Measurements from ENCODE around the gene SHMT2. TPM values are rescaled to one million over a fixed set of nuclear protein-coding genes. Genes with fewer than 3 reads are reported as not detected.
A peak's percentile ranks its signal among the peaks of the same experiment; 100 is the strongest.

The SHMT2 gene
- total RNA-seq, 1 donor from 2014 or later, result 413 TPM

DNA sequence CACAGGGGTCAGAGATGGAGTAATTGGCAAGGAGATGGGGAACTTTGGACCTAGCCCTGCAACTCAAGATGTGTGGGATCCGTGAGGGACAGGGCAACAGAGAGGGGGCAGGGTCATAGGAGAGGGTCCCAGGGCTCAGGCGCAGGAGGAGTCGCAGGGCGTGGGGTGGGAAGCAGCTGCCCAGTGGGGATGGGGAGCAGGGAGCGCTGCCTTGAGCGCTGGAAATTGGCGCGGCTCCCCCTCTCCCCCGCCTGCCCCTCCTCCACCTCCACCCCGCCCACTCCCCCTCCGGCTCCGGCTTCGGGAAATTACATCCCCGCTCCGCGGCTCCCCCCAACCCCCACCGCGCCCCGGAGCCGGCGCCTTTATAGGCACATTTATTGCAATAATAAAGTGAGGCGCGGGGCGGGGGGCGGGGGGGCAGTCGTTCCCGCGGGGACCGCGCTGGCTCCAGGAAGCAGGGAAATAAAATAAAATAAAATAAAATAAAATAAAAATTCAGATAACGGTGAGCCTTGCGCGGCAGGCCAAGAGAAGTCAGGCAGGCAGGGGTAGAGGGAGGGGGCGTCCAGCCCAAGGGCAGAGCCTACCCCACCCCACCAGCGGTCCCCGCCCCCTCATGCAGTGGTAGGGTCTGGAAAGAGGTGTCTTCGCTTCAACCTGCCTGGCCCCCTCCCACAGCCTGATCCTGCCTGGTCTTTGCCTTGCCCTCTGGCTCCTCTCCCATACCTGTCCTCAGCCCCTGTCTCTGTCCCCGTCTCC is 9.3 kb upstream of the SHMT2 start:
- FAIRE-seq, result no peak
- H3K27me3 ChIP-seq (ENCODE audit: control insufficient read depth, insufficient read depth, low read length), result peaks cover 55% of the 10 kb centered on the region

DNA sequence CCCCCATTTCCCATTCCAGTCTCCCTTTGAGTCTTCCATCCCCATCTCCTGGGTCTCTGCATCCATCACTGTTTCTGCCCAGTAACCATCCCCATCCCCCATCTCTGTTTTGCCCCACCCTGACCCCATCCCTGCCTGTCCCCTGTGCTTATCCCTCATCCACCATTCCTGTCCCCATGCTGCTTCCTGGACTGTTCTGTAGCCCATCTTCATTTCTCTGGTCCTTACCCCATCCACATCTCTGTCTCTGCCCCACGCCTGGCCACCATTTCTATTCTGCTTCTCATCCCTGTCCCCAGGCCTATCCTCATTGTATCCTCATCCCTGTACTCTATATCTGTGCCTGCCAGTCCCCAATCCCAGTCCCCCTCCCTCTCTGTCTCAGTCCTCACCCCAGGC is 8.7 kb upstream of the SHMT2 start:
- TF ChIP-seq, protein P1, sequence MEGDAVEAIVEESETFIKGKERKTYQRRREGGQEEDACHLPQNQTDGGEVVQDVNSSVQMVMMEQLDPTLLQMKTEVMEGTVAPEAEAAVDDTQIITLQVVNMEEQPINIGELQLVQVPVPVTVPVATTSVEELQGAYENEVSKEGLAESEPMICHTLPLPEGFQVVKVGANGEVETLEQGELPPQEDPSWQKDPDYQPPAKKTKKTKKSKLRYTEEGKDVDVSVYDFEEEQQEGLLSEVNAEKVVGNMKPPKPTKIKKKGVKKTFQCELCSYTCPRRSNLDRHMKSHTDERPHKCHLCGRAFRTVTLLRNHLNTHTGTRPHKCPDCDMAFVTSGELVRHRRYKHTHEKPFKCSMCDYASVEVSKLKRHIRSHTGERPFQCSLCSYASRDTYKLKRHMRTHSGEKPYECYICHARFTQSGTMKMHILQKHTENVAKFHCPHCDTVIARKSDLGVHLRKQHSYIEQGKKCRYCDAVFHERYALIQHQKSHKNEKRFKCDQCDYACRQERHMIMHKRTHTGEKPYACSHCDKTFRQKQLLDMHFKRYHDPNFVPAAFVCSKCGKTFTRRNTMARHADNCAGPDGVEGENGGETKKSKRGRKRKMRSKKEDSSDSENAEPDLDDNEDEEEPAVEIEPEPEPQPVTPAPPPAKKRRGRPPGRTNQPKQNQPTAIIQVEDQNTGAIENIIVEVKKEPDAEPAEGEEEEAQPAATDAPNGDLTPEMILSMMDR (IDR thresholded peaks at IDR 0.05; ENCODE audit: insufficient read depth, low read length, severe bottlenecking), result no peak
- no peak overlapping the region for H3K4me3 ChIP-seq (ENCODE audit: low read depth, low read length)
- FAIRE-seq (no peak), DNase-seq (ENCODE audit: low read depth) (no peak)
- no peaks in the 10 kb centered on the region for H3K36me3 ChIP-seq (ENCODE audit: control insufficient read depth, insufficient read depth, low read length)
- H3K27me3 ChIP-seq (ENCODE audit: control insufficient read depth, insufficient read depth, low read length), result peaks cover 57% of the 10 kb centered on the region

More for the DNA sequence above, 9.3 kb upstream of the SHMT2 start:
- TF ChIP-seq, protein P1 (IDR thresholded peaks at IDR 0.05; ENCODE audit: insufficient read depth, low read length, severe bottlenecking), result no peak
- DNase-seq (ENCODE audit: low read depth), result no peak
- no peaks in the 10 kb centered on the region for H3K36me3 ChIP-seq (ENCODE audit: control insufficient read depth, insufficient read depth, low read length)
- H3K4me3 ChIP-seq (ENCODE audit: low read depth, low read length), result no peak overlapping the region

DNA sequence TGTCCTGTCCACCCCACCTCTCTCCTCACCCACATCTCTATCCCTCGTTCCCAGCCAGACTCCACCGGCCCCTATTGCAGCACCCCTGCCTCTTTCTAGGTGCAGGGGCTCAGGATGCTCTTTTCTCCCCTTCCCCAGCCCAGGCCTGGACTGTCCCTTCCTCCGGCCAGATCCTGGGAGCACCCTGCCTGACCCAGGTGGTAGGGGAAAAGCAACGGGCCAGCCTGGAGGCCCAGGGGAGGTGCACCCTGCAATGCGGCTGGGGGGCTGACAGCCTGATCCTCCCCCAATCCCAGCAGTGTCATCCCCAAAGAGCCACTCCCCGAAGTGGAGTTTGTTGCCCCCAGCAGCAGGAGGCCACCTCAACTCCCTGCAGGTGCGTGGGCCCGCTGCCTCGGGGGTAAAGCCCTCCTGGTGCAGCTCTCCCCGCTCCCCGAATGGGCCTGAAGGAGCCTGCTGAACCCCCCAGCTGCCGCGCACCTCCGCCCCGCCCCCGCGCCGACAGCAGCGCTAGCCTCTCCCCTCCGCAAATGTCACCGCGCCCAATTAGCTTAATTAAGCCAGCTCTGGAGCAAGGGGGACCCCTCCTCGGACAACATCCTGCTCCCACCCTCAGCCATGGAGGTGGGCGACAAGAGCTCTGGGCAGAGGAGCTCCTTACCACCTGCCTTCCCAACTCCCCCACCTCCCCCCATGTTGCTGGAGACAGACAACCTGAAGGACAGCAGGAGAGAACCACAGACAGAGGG is 8.2 kb upstream of the SHMT2 start:
- DNase-seq (ENCODE audit: low read depth), result no peak
- no peaks in the 10 kb centered on the region for H3K36me3 ChIP-seq (ENCODE audit: control insufficient read depth, insufficient read depth, low read length)
- H3K27me3 ChIP-seq (ENCODE audit: control insufficient read depth, insufficient read depth, low read length), result peaks cover 58% of the 10 kb centered on the region
- TF ChIP-seq, protein P1 (IDR thresholded peaks at IDR 0.05; ENCODE audit: insufficient read depth, low read length, severe bottlenecking), result no peak
- H3K4me3 ChIP-seq (ENCODE audit: low read depth, low read length), result no peak overlapping the region
- FAIRE-seq, result no peak

DNA sequence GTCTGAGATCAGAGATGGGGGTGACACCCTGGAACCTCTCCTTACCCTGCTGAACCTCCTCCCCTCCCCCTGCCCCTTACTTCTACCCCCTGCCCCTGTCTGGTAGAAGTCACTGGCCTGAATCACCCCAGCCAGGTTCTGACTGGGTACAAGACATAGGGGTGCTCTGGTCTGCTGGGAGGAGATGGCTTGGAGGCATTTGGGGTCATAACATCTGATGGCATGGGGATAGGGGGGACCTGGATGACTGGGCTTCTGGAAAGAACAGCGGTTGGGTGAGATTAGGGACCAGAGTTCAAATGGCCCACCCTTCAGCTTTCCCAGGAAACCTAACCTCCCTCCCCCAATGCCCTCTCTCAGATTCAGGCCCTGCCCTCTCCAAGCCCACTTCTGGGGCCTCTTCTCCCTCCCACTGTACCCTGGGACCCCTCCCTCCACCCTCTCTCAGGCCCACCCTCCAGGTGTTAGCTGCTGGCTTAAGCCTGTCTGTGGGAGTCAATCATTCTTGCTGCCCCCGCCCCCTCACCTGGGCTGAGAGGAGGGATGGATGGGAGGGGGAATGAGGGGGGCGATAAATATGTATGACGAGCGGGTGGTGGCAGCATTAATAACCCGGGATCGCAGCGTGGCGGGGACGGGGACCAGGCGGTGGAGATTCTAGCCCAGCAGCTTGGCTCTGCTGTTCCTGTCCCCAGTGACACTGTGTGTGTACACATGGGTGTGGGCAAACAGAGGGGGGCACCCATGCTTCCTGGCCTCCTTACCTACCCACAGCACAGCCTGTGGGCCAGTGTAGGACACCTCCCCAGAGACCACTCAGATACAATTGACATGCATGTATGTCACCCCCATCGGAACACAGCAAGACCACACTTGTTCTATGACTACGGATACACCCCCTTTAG is 7.0 kb upstream of the SHMT2 start:
- peaks cover 57% of the 10 kb centered on the region for H3K27me3 ChIP-seq (ENCODE audit: control insufficient read depth, insufficient read depth, low read length)
- FAIRE-seq (no peak), DNase-seq (ENCODE audit: low read depth) (no peak)
- TF ChIP-seq, protein P1 (IDR thresholded peaks at IDR 0.05; ENCODE audit: insufficient read depth, low read length, severe bottlenecking), result no peak
- no peaks in the 10 kb centered on the region for H3K36me3 ChIP-seq (ENCODE audit: control insufficient read depth, insufficient read depth, low read length)
- H3K4me3 ChIP-seq (ENCODE audit: low read depth, low read length), result no peak overlapping the region

DNA sequence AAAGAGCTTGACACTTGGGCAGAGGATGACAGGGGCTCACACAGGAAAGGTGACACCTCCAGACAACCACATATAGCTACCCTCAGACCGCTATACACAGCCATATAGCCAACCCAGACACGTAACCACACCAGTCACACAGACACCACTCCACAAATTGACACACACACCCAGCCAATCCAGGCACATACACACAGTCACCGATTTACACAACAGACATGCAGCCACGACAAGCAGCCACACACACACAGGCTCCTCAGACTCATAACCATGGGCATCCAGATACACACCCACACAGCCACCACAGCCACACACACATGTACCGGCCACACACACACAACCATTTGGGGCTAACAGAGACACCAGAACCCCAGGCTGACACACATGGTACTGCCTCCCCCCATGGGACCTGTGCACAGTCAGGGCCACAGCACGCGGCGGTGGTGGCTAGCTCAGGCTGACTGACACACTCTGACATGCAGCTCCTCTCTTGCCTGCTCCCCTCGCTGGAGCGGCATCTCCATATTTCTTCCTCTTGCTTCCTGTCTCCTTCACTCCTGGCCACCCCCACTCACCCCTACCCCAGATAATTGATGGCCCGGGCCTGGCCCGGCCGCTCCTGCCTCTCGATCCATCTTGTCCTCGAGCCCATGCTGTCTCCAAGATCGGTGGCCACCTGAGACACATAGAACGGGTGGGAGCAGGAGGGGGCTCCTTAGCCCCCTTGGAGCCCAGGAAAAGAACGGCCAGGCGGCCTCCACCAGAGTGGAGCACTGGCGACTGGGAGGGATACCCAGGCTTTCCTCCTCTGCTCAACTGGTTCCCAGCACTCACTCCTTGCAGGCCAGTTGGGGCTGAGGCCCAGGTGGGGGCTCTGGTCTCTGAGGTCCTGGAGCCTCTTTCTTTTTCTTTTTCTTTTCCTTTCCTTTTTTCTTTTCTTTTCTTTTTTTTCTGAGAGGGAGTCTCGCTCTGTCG is 6.0 kb upstream of the SHMT2 start:
- Histone ChIP-seq H3K4me3 (ENCODE audit: low read depth, low read length) (no peak overlapping the region), H3K27me3 (ENCODE audit: control insufficient read depth, insufficient read depth, low read length) (peaks cover 51% of the 10 kb centered on the region), H3K36me3 (ENCODE audit: control insufficient read depth, insufficient read depth, low read length) (no peaks in the 10 kb centered on the region)
- DNase-seq (ENCODE audit: low read depth), result no peak
- TF ChIP-seq, protein P1 (IDR thresholded peaks at IDR 0.05; ENCODE audit: insufficient read depth, low read length, severe bottlenecking), result no peak
- peak; percentile 79 for FAIRE-seq

Measured in bronchial epithelial cell (primary cell).